SJSA1 (cell line): Measurements from ENCODE around the gene HES6. TPM values are rescaled to one million over a fixed set of nuclear protein-coding genes. Genes with fewer than 3 reads are reported as not detected.

Experiments
- DNase-seq, 2 experiments: peaks; one replicate each; pipeline ENCODE4 v3.0.0-alpha.2; 2015 to 2020; ENCODE audit warnings: low spot score in 2 of 2, low read depth in 1 of 2
- H3K27ac ChIP-seq: fragments of 250-450 bp; sonication (Bioruptor Pico); 2 replicates; pipeline ENCODE4 v1.5.1; 2020; ENCODE audit warnings: mild to moderate bottlenecking, moderate library complexity
- H3K27me3 ChIP-seq: fragments of 250-450 bp; sonication (Bioruptor Pico); replicated peaks from 2 replicates; pipeline ENCODE4 v1.5.1; 2020; ENCODE audit warnings: mild to moderate bottlenecking, moderate library complexity
- H3K36me3 ChIP-seq: fragments of 250-450 bp; sonication (Bioruptor Pico); 2 replicates; pipeline ENCODE4 v1.5.1; 2020; ENCODE audit warnings: mild to moderate bottlenecking
- H3K4me1 ChIP-seq: fragments of 250-450 bp; sonication (Bioruptor Pico); replicated peaks from 2 replicates; pipeline ENCODE4 v1.6.1; 2021; ENCODE audit warnings: mild to moderate bottlenecking
- H3K4me3 ChIP-seq: fragments of 250-450 bp; sonication (Bioruptor Pico); 2 replicates; pipeline ENCODE4 v1.5.1; 2020; ENCODE audit warnings: mild to moderate bottlenecking
- H3K9me3 ChIP-seq: fragments of 250-450 bp; sonication (Bioruptor Pico); replicated peaks from 2 replicates; pipeline ENCODE4 v1.5.1; 2020; ENCODE audit warnings: mild to moderate bottlenecking
- total RNA-seq: library from RNA; depleted of rRNA; stranded (reverse); fragments of >200 nt; shearing (Covaris generic); gene quantifications from 2 replicates; pipeline ENCODE4 v1.2.3, GENCODE V29; 2014

HES6 gene
- total RNA-seq, 1 experiment from 2014 or later, result 13.8 TPM

- H3K27ac ChIP-seq, result no peak overlapping the region
These were observed 1.2 kb upstream of the HES6 start for GRCh38 chr2:238240757-238241711.

GRCh38 chr2:238239543-238239862 is 335 bp downstream of the HES6 start:
- Histone ChIP-seq H3K36me3 (peaks cover 5% of the 10 kb centered on the region), H3K27me3 (peaks cover 11% of the 10 kb centered on the region), H3K9me3 (peaks cover 3% of the 10 kb centered on the region; the same call in 1 of the 2 replicates), H3K4me3 (peak overlapping the region; percentile 86), H3K27ac (no peak overlapping the region), H3K4me1 (peaks cover 16% of the 10 kb centered on the region)
- DNase-seq, result no peak

More at GRCh38 chr2:238240757-238241711, 1.2 kb upstream of the HES6 start:
- Histone ChIP-seq H3K4me1 (peaks cover 15% of the 10 kb centered on the region), H3K4me3 (no peak overlapping the region), H3K36me3 (peaks cover 15% of the 10 kb centered on the region), H3K27me3 (peaks cover 11% of the 10 kb centered on the region), H3K9me3 (peaks cover 3% of the 10 kb centered on the region; the same call in 1 of the 2 replicates)
- DNase-seq, result no peak

- Histone ChIP-seq H3K4me3 (peak overlapping the region; percentile 86), H3K27ac (no peak overlapping the region), H3K27me3 (peaks cover 11% of the 10 kb centered on the region), H3K36me3 (no peaks in the 10 kb centered on the region), H3K4me1 (peaks cover 18% of the 10 kb centered on the region), H3K9me3 (peaks cover 3% of the 10 kb centered on the region; the same call in 1 of the 2 replicates)
- no peak for DNase-seq
These were observed 884 bp downstream of the HES6 start for GRCh38 chr2:238238766-238239542.

- DNase-seq, result no peak
- no peak overlapping the region for H3K27ac ChIP-seq
- H3K27me3 ChIP-seq, result peaks cover 11% of the 10 kb centered on the region
- H3K9me3 ChIP-seq, result peaks cover 3% of the 10 kb centered on the region; the same call in 1 of the 2 replicates
- H3K4me3 ChIP-seq, result no peak overlapping the region
- no peaks in the 10 kb centered on the region for H3K36me3 ChIP-seq
- H3K4me1 ChIP-seq, result peaks cover 18% of the 10 kb centered on the region
These were observed 1.5 kb downstream of the HES6 start for GRCh38 chr2:238238311-238238765.

GRCh38 chr2:238237431-238238135 is 2.3 kb downstream of the HES6 start:
- no peak for DNase-seq
- peaks cover 3% of the 10 kb centered on the region; the same call in 1 of the 2 replicates for H3K9me3 ChIP-seq
- H3K4me1 ChIP-seq, result peaks cover 18% of the 10 kb centered on the region
- H3K27ac ChIP-seq, result no peak overlapping the region
- no peak overlapping the region for H3K4me3 ChIP-seq
- no peaks in the 10 kb centered on the region for H3K36me3 ChIP-seq
- peaks cover 11% of the 10 kb centered on the region for H3K27me3 ChIP-seq

GRCh38 chr2:238236571-238236970 is 3.3 kb downstream of the HES6 start:
- Histone ChIP-seq H3K4me3 (no peak overlapping the region), H3K4me1 (peaks cover 18% of the 10 kb centered on the region), H3K27ac (no peak overlapping the region), H3K9me3 (peaks cover 3% of the 10 kb centered on the region; the same call in 1 of the 2 replicates), H3K36me3 (no peaks in the 10 kb centered on the region), H3K27me3 (peaks cover 11% of the 10 kb centered on the region)
- DNase-seq, result no peak

GRCh38 chr2:238235856-238236255 is 4.0 kb downstream of the HES6 start:
- H3K27me3 ChIP-seq, result peaks cover 8% of the 10 kb centered on the region
- no peak for DNase-seq

GRCh38 chr2:238235331-238235732 is 4.5 kb downstream of the HES6 start:
- H3K4me1 ChIP-seq, result peaks cover 12% of the 10 kb centered on the region
- no peak overlapping the region for H3K4me3 ChIP-seq
- DNase-seq, result no peak
- H3K9me3 ChIP-seq, result peaks cover 3% of the 10 kb centered on the region; the same call in 1 of the 2 replicates
- H3K27ac ChIP-seq, result no peak overlapping the region
- 0 out of 2 replicates have a peak, but pooled peaks cover 2% of the 10 kb centered on the region for H3K36me3 ChIP-seq
- peaks cover 10% of the 10 kb centered on the region for H3K27me3 ChIP-seq

More at GRCh38 chr2:238235856-238236255, 4.0 kb downstream of the HES6 start:
- Histone ChIP-seq H3K27ac (no peak overlapping the region), H3K4me3 (no peak overlapping the region), H3K4me1 (peaks cover 15% of the 10 kb centered on the region), H3K9me3 (peaks cover 3% of the 10 kb centered on the region; the same call in 1 of the 2 replicates), H3K36me3 (0 out of 2 replicates have a peak, but pooled peaks cover 2% of the 10 kb centered on the region)

GRCh38 chr2:238233625-238234024 is 6.2 kb downstream of the HES6 start:
- no peak overlapping the region for H3K27ac ChIP-seq
- H3K36me3 ChIP-seq, result 0 out of 2 replicates have a peak, but pooled peaks cover 2% of the 10 kb centered on the region
- H3K27me3 ChIP-seq, result peaks cover 4% of the 10 kb centered on the region; the same call in 1 of the 2 replicates
- H3K4me1 ChIP-seq, result peaks cover 3% of the 10 kb centered on the region; the same call in 1 of the 2 replicates
- H3K9me3 ChIP-seq, result no peaks in the 10 kb centered on the region; the same call in 1 of the 2 replicates
- no peak overlapping the region for H3K4me3 ChIP-seq
- no peak for DNase-seq

GRCh38 chr2:238231809-238232208 is 8.0 kb downstream of the HES6 start:
- peaks cover 3% of the 10 kb centered on the region; the same call in 1 of the 2 replicates for H3K4me1 ChIP-seq
- no peak overlapping the region for H3K27ac ChIP-seq
- 0 out of 2 replicates have a peak, but pooled peaks cover 2% of the 10 kb centered on the region for H3K36me3 ChIP-seq
- H3K9me3 ChIP-seq, result no peaks in the 10 kb centered on the region; the same call in 1 of the 2 replicates
- H3K27me3 ChIP-seq, result peaks cover 4% of the 10 kb centered on the region
- no peak overlapping the region for H3K4me3 ChIP-seq
- no peak for DNase-seq

GRCh38 chr2:238231251-238231793 is 8.5 kb downstream of the HES6 start:
- Histone ChIP-seq H3K27ac (no peak overlapping the region), H3K4me1 (peaks cover 3% of the 10 kb centered on the region; the same call in 1 of the 2 replicates), H3K4me3 (no peak overlapping the region), H3K27me3 (peaks cover 4% of the 10 kb centered on the region), H3K9me3 (no peaks in the 10 kb centered on the region; the same call in 1 of the 2 replicates), H3K36me3 (0 out of 2 replicates have a peak, but pooled peaks cover 2% of the 10 kb centered on the region)
- no peak for DNase-seq

GRCh38 chr2:238230699-238231098 is 9.1 kb downstream of the HES6 start:
- Histone ChIP-seq H3K4me3 (no peak overlapping the region), H3K36me3 (0 out of 2 replicates have a peak, but pooled peaks cover 2% of the 10 kb centered on the region), H3K4me1 (peaks cover 3% of the 10 kb centered on the region; the same call in 1 of the 2 replicates), H3K27me3 (peaks cover 4% of the 10 kb centered on the region), H3K27ac (no peak overlapping the region), H3K9me3 (no peaks in the 10 kb centered on the region; the same call in 1 of the 2 replicates)
- DNase-seq, result no peak
